GM19372 (cell line): ENCODE measurements around the gene MTR.
A peak's percentile ranks its signal among the peaks of the same experiment; 100 is the strongest.

Experiments
- ATAC-seq: cut with Tn5 transposase; IDR thresholded peaks from one replicate; pipeline ENCODE4 v1.9.1; 2021; ENCODE audit warnings: mild to moderate bottlenecking, low read depth, moderate library complexity; ENCODE audit not compliant: unreplicated experiment

Gene MTR

GRCh38 chr1:236795035-236795756 lies at the start of gene MTR:
TSS of gene MTR (plus strand) at chr1:236795292. CDS start at chr1:236795704, 412 bp downstream.
- peak; percentile 95 for ATAC-seq

- ATAC-seq: no peak
Measured at GRCh38 chr1:236746785-236747184, 48.3 kb upstream of the MTR start.

- ATAC-seq: no peak
Measured at GRCh38 chr1:236747311-236747985, 47.6 kb upstream of the MTR start.

- ATAC-seq: no peak
Measured at GRCh38 chr1:236748268-236748870, 46.7 kb upstream of the MTR start.

DNA sequence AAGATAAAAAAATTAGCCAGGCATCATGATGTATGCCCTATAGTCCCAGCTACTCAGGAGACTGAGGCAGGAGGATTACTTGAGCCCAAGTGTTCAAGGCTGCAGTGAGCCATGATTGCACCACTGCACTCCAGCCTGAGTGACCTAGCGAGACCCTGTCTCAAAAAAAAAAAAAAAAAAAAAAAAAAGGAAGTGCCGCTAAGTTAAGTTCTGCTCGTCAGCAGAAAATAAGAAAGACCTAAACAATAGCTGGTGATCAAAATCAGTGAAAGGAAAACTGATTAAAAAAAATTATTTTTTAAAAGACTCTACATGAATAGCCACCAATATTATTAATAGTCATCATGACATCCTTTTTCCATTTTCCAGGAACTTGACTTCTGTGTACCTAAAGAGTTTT lies 44.2 kb upstream of the MTR start:
- no peak for ATAC-seq

DNA sequence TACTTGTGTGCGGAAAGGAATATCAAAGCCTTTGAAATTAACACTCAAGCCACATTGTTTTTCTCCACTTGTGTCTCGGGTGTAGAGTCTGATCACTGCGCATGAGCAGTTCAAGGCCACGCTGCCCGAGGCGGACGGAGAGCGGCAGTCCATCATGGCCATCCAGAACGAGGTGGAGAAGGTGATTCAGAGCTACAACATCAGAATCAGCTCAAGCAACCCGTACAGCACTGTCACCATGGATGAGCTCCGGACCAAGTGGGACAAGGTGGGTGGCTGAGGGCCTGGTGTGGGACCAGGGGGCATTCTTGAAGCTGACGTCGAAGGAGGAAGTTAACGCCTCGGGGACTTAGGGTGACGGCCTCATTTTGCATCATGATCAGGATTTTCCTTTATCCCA lies 43.7 kb upstream of the MTR start:
- no peak for ATAC-seq

- ATAC-seq: no peak
Measured at GRCh38 chr1:236751935-236752334, 43.2 kb upstream of the MTR start.

DNA sequence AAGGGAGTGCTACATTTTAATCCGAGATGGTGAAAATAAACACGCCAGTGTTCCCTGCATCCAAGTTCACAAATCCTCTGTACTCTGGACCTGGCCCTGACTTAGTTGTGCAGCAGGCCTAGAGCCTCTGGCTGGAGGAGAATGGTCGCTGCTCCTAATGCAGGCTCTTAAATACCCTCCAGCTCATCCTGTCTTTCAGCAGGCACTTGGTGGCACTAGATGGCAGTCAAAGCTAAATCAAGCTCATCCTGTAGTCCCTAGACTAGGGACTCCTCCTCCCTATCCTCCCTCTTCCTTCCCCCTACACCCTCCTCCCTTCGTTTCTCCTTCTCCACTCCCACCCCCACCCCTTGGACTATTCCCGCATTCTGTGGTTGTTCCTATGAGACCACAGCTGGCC lies 41.6 kb upstream of the MTR start:
- no peak for ATAC-seq

GRCh38 chr1:236753964-236754363 lies 41.1 kb upstream of the MTR start:
- no peak for ATAC-seq

DNA sequence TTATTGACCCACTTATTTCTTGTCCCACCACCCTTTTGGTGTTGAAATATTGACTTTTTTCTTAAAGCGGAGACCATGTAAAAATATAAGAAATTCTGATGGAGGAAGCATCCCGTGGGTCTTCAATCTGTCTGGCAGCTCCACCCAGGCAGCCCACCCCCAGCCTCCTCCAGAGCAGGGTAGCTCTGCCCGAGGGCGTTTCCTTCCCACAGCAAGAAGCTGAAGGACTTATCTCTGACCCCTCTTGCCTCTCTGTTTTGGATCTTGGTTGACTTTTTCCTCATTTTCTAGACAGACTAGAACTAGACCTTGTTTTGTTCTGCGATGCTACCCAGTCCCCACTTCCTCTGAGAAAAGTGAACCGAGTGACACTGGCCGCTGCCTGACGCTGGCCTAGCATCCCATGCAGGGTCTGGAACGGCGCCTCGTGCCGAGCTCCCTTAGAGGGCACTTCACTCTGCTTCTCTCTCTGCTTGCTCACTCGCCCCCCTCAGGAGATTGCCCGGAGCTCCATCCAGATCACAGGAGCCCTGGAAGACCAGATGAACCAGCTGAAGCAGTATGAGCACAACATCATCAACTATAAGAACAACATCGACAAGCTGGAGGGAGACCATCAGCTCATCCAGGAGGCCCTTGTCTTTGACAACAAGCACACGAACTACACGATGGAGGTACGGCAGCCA lies 40.4 kb upstream of the MTR start:
- no peak for ATAC-seq

- ATAC-seq: no peak
Measured at GRCh38 chr1:236757640-236758039, 37.5 kb upstream of the MTR start.

- ATAC-seq: no peak
Measured at GRCh38 chr1:236759252-236759859, 35.7 kb upstream of the MTR start.

DNA sequence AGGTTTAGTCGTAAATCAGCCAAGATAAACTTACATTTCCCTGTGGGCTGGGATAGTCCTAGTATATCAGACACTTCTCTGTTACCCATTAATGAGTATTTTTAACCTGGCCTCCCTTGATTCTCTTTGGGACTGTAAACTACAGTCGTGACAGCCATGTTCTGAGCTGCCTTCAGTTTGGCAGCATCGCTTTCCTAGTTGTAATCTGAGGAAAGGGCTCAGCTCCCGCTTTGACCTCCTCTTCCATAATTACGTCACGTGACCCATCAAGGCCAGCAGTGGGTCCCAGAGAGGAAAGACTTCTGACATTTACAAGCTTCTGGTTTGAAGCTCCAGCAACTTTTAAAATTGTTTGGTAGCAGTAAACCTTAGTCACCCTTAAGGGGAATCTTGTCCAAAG lies 34.6 kb upstream of the MTR start:
- ATAC-seq: no peak

GRCh38 chr1:236760986-236761385 lies 34.1 kb upstream of the MTR start:
- ATAC-seq: no peak

DNA sequence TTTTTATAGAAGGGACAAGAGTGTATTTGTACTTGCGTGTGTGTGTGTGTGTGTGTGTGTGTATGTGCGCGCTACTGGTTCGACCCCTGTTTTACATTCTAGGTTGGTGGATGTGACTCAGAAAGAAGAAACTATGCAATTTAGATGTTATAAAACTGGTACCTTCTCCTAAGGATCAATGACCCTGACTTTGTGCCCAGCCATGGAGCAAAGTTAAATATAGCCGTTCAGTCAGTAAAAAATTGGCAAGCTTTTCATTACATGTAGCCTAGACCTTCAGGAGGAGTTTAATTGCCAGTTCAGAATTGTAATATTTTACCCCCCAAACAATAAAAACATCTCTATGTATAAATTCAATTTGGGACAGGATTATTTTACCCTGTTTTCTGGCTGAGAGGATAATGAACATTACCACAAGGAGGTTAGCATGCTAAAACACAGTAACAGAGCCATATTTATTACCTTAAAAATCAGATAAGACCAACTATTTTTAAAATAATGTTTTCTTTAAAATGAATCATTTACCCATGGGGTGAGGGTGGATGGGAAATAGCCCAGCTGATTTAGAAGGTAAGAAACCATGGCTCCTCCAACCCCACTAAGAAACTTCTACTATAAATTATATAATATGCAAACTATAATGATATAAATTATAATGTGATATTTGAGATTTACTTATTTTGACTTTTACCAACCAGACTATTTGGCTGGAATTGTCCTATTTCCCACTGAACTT lies 33.5 kb upstream of the MTR start:
- no peak for ATAC-seq

GRCh38 chr1:236762410-236762809 lies 32.7 kb upstream of the MTR start:
- ATAC-seq: no peak

DNA sequence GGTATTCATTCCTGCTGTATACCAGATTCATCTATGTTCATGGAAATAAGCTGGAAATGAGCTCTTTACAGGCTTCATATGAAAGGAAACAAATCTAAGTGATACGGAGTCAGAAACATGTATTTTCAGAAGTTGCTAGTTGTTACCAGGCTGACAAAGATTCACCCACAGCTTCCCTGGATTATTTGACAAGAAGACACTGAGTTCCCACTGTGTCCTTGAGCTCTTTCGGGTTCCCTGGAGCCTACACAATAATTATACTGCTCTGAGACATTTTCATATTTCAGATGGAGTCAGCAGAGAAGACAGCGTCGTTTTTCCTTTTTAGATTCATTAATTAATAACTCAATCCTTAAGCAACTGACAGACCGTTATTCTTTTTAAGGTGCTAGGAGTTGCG lies 29.3 kb upstream of the MTR start:
- ATAC-seq: no peak

DNA sequence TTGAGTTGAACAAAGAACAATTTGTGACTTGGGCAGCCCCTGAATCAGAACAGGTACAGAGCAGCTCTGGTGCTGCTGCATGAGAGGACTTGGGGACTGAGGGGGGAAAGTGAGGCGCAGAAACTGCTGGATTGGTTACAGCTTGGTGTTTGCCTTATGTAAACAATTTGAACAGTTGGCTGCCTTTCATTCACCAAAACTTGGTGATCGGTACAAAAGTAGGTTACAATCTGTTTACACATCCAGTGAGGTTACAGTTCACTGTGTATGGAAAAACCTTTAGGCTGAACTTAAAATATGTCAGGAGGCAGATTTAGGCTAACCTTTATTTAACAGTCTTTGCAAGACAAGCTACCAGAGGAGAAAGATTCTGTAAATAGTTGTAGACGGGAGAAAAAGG lies 28.6 kb upstream of the MTR start:
- ATAC-seq: no peak

GRCh38 chr1:236767276-236767675 lies 27.8 kb upstream of the MTR start:
- no peak for ATAC-seq

DNA sequence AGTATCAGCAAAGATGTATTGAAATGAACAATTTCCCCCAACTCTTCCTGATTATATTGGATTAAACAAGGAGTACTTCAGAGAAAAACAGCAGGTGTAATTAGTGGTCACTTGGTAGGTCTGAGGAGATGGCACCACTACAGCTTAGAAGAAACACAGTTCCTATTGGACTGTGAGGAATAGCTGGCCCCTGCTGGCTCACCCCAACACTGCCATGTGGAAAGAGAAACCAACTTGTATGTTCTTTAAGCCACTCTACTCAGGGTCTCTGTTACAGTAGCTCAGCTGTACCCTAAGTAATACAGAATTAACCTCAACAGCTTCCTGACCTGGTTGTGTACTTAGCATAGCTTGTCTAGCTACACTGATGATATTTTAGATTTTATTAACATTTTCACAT lies 26.5 kb upstream of the MTR start:
- ATAC-seq: no peak
